ENCODE data around the gene KXD1.

GRCh38 chr19:18513868-18514267, 43.8 kb upstream of the KXD1 start:
- TF ChIP-seq POLR2A (IDR thresholded peaks at IDR 0.05) (peak; percentile 39 to 46), CTCF (IDR thresholded peaks at IDR 0.05 in 4 of 5, conservative IDR thresholded peaks at IDR 0.05 in 1 of 5) (no peak)
